HCT116 (cell line): ENCODE results near the gene PHACTR1.

Source experiments
- EGR1 ChIP-seq: IDR thresholded peaks from 2 replicates; pipeline ENCODE4 v1.6.1; 2012; ENCODE audit warnings: low read depth
- ELF1 ChIP-seq: IDR thresholded peaks from 2 replicates; pipeline ENCODE4 v1.6.1; 2012; ENCODE audit warnings: low read depth, borderline replicate concordance
- EZH2 ChIP-seq: fragments of 200-600 bp; sonication (generic); IDR thresholded peaks from 2 replicates; pipeline ENCODE4 v1.6.1; 2017; ENCODE audit warnings: antibody characterized with exemption, mixed run types
- JUND ChIP-seq: IDR thresholded peaks from 2 replicates; pipeline ENCODE4 v1.6.1; 2012
- POLR2A ChIP-seq: IDR thresholded peaks from 2 replicates; pipeline ENCODE4 v1.7.0; 2011; ENCODE audit warnings: borderline replicate concordance; ENCODE audit not compliant: insufficient read depth, insufficient read length; ENCODE audit errors: extremely low read depth
- SP1 ChIP-seq: IDR thresholded peaks from 2 replicates; pipeline ENCODE4 v1.6.1; 2012; ENCODE audit warnings: low read depth
- SRF ChIP-seq: IDR thresholded peaks from 2 replicates; pipeline ENCODE4 v1.6.1; 2012; ENCODE audit warnings: low read depth
- TCF7L2 ChIP-seq: IDR thresholded peaks from 2 replicates; pipeline ENCODE4 v1.7.0; 2011; ENCODE audit warnings: borderline replicate concordance, inconsistent platforms; ENCODE audit not compliant: insufficient read depth, insufficient read length; ENCODE audit errors: extremely low read depth
- YY1 ChIP-seq: IDR thresholded peaks from 2 replicates; pipeline ENCODE4 v1.6.1; 2011; ENCODE audit warnings: low read length, low read depth, moderate library complexity, mild to moderate bottlenecking; ENCODE audit not compliant: insufficient replicate concordance; ENCODE audit errors: extremely low read depth
- ZNF274 ChIP-seq: fragments of 200-500 bp; sonication (Bioruptor generic); IDR thresholded peaks from 2 replicates; pipeline ENCODE4 v1.6.1; 2014; ENCODE audit warnings: mild to moderate bottlenecking, low read depth, low read length, inconsistent platforms
- TF ChIP-seq, protein P1 (sequence below), 3 experiments: fragments of 200-600 bp in 1 of 3; sonication (generic) in 1 of 3; IDR thresholded peaks in 2 of 3; conservative IDR thresholded peaks in 1 of 3; 2 replicates each; pipeline ENCODE4 v1.5.1; 2012 to 2017; ENCODE audit warnings: low read depth in 2 of 3, low read length in 2 of 3, antibody characterized with exemption in 1 of 3, borderline replicate concordance in 1 of 3, control low read depth in 1 of 3, mild to moderate bottlenecking in 1 of 3, mixed read lengths in 1 of 3, mixed run types in 1 of 3, moderate library complexity in 1 of 3; ENCODE audit not compliant: insufficient read depth in 1 of 3
- TF ChIP-seq, protein P2 (sequence below): IDR thresholded peaks from 2 replicates; pipeline ENCODE4 v1.6.1; 2012; ENCODE audit warnings: low read depth
- TF ChIP-seq, protein P3 (sequence below): IDR thresholded peaks from 2 replicates; pipeline ENCODE4 v1.6.1; 2012

DNA sequence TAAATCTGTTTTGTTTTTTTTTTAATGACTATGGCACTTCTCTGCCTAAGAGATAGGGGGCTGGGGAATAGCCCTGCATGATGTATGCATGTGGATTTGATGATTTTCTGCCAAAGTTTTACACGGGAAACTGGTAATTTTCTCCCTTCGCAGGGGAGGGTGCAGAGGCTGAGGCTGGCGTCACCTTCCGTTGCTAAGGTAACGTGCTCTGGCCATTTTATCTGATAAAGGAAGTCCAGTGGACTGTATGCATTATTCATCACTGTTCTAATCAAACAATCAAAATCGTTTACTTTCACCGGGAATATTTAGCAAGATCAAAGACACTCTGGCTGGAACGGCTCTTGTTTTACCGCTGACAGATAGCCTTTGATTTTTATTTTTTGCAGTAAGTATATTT, 789 bp downstream of the PHACTR1 start:
- TF ChIP-seq, protein P1, sequence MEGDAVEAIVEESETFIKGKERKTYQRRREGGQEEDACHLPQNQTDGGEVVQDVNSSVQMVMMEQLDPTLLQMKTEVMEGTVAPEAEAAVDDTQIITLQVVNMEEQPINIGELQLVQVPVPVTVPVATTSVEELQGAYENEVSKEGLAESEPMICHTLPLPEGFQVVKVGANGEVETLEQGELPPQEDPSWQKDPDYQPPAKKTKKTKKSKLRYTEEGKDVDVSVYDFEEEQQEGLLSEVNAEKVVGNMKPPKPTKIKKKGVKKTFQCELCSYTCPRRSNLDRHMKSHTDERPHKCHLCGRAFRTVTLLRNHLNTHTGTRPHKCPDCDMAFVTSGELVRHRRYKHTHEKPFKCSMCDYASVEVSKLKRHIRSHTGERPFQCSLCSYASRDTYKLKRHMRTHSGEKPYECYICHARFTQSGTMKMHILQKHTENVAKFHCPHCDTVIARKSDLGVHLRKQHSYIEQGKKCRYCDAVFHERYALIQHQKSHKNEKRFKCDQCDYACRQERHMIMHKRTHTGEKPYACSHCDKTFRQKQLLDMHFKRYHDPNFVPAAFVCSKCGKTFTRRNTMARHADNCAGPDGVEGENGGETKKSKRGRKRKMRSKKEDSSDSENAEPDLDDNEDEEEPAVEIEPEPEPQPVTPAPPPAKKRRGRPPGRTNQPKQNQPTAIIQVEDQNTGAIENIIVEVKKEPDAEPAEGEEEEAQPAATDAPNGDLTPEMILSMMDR (IDR thresholded peaks at IDR 0.05 in 2 of 3, conservative IDR thresholded peaks at IDR 0.05 in 1 of 3; ENCODE audit: borderline replicate concordance in 1 of 3, insufficient read depth in 1 of 3, low read depth in 2 of 3, low read length in 2 of 3): no peak
- no peak for TF ChIP-seq YY1
- no peak for TF ChIP-seq SRF
- no peak for TF ChIP-seq EGR1
- TF ChIP-seq, protein P2, sequence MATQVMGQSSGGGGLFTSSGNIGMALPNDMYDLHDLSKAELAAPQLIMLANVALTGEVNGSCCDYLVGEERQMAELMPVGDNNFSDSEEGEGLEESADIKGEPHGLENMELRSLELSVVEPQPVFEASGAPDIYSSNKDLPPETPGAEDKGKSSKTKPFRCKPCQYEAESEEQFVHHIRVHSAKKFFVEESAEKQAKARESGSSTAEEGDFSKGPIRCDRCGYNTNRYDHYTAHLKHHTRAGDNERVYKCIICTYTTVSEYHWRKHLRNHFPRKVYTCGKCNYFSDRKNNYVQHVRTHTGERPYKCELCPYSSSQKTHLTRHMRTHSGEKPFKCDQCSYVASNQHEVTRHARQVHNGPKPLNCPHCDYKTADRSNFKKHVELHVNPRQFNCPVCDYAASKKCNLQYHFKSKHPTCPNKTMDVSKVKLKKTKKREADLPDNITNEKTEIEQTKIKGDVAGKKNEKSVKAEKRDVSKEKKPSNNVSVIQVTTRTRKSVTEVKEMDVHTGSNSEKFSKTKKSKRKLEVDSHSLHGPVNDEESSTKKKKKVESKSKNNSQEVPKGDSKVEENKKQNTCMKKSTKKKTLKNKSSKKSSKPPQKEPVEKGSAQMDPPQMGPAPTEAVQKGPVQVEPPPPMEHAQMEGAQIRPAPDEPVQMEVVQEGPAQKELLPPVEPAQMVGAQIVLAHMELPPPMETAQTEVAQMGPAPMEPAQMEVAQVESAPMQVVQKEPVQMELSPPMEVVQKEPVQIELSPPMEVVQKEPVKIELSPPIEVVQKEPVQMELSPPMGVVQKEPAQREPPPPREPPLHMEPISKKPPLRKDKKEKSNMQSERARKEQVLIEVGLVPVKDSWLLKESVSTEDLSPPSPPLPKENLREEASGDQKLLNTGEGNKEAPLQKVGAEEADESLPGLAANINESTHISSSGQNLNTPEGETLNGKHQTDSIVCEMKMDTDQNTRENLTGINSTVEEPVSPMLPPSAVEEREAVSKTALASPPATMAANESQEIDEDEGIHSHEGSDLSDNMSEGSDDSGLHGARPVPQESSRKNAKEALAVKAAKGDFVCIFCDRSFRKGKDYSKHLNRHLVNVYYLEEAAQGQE: no peak
- TF ChIP-seq EZH2: no peak
- no peak for TF ChIP-seq JUND
- no peak for TF ChIP-seq POLR2A
- no peak for TF ChIP-seq SP1
- TF ChIP-seq ZNF274: no peak
- TF ChIP-seq TCF7L2: no peak
- no peak for TF ChIP-seq ELF1
- TF ChIP-seq, protein P3, sequence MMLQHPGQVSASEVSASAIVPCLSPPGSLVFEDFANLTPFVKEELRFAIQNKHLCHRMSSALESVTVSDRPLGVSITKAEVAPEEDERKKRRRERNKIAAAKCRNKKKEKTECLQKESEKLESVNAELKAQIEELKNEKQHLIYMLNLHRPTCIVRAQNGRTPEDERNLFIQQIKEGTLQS: no peak
